HG03558 (cell line): Measurements from ENCODE around the gene MAPKAPK2.
"Not testable (repeated sequence)": the region's sequence is repeated elsewhere in the genome, so short reads cannot be mapped to it uniquely, and the experiment has no call there.

Source experiments
- ATAC-seq: cut with Tn5 transposase; IDR thresholded peaks from one replicate; pipeline ENCODE4 v1.9.1; 2021; ENCODE audit warnings: moderate number of reproducible peaks; ENCODE audit not compliant: unreplicated experiment; ENCODE audit errors: extremely low read depth

Gene MAPKAPK2

GRCh38 chr1:206736878-206737728 is 52.4 kb downstream of the MAPKAPK2 start:
- no peak for ATAC-seq

GRCh38 chr1:206737729-206738201 is 53.1 kb downstream of the MAPKAPK2 start:
- ATAC-seq = no peak

GRCh38 chr1:206738370-206739366 is 54.0 kb downstream of the MAPKAPK2 start:
- ATAC-seq = no peak

GRCh38 chr1:206739411-206740076 is 54.8 kb downstream of the MAPKAPK2 start:
- ATAC-seq = peak; percentile 71

GRCh38 chr1:206741142-206741701 is 56.5 kb downstream of the MAPKAPK2 start:
- no peak for ATAC-seq

GRCh38 chr1:206742719-206743383 is 58.1 kb downstream of the MAPKAPK2 start:
- ATAC-seq = no peak

- no peak for ATAC-seq
These were observed 60.0 kb downstream of the MAPKAPK2 start for GRCh38 chr1:206744683-206745082.

GRCh38 chr1:206745301-206745700 is 60.6 kb downstream of the MAPKAPK2 start:
- no peak for ATAC-seq

- ATAC-seq = no peak
These were observed 63.8 kb downstream of the MAPKAPK2 start for GRCh38 chr1:206748348-206749030.

GRCh38 chr1:206751891-206752290 is 67.2 kb downstream of the MAPKAPK2 start:
- no peak for ATAC-seq

GRCh38 chr1:206752481-206752880 is 67.8 kb downstream of the MAPKAPK2 start:
- no peak for ATAC-seq

- no peak for ATAC-seq
These were observed 68.4 kb downstream of the MAPKAPK2 start for GRCh38 chr1:206753141-206753540.

GRCh38 chr1:206754011-206754410 is 69.3 kb downstream of the MAPKAPK2 start:
- no peak for ATAC-seq

GRCh38 chr1:206757524-206758266 is 73.0 kb downstream of the MAPKAPK2 start:
- ATAC-seq = no peak

- no peak for ATAC-seq
These were observed 75.9 kb downstream of the MAPKAPK2 start for GRCh38 chr1:206760590-206760989.

GRCh38 chr1:206761159-206761768 is 76.6 kb downstream of the MAPKAPK2 start:
- no peak for ATAC-seq

- not testable (repeated sequence) for ATAC-seq
These were observed 78.1 kb downstream of the MAPKAPK2 start for GRCh38 chr1:206762741-206763364.
